DND-41 (cell line): Measurements from ENCODE around the gene SV2B.

ENCODE experiments used
- EZH2 ChIP-seq: IDR thresholded peaks from 3 replicates; pipeline ENCODE4 v1.6.1; 2012; ENCODE audit warnings: borderline replicate concordance, low read depth, mild to moderate bottlenecking, moderate library complexity, low read length, inconsistent platforms; ENCODE audit not compliant: severe bottlenecking
- TF ChIP-seq, protein P1 (sequence below): IDR thresholded peaks from 2 replicates; pipeline ENCODE4 v1.5.1; 2012; ENCODE audit warnings: borderline replicate concordance, low read length, moderate library complexity, mild to moderate bottlenecking; ENCODE audit not compliant: poor library complexity, severe bottlenecking; ENCODE audit errors: extremely low read depth

- TF ChIP-seq, protein P1, sequence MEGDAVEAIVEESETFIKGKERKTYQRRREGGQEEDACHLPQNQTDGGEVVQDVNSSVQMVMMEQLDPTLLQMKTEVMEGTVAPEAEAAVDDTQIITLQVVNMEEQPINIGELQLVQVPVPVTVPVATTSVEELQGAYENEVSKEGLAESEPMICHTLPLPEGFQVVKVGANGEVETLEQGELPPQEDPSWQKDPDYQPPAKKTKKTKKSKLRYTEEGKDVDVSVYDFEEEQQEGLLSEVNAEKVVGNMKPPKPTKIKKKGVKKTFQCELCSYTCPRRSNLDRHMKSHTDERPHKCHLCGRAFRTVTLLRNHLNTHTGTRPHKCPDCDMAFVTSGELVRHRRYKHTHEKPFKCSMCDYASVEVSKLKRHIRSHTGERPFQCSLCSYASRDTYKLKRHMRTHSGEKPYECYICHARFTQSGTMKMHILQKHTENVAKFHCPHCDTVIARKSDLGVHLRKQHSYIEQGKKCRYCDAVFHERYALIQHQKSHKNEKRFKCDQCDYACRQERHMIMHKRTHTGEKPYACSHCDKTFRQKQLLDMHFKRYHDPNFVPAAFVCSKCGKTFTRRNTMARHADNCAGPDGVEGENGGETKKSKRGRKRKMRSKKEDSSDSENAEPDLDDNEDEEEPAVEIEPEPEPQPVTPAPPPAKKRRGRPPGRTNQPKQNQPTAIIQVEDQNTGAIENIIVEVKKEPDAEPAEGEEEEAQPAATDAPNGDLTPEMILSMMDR: no peak
- TF ChIP-seq EZH2: no peak
Measured at GRCh38 chr15:91306144-91306543, 206.1 kb downstream of the SV2B start.
